NOMO-1 treated with DMSO at 0.1 percent for 48 hours (cell line): Measurements from ENCODE around the gene ARF5.

Source experiments
- DNase-seq: peaks from one replicate; lab custom pipeline; 2025; ENCODE audit not compliant: unreplicated experiment; lab: John Stamatoyannopoulos, UW

Gene ARF5

GRCh38 chr7:127635659-127636285 lies 47.6 kb downstream of the ARF5 start:
- DNase-seq = no peak

- DNase-seq = no peak
These were observed 50.0 kb downstream of the ARF5 start for GRCh38 chr7:127638197-127638596.
